Measurements from ENCODE around the gene KRTAP10-2. TPM values are rescaled to one million over a fixed set of nuclear protein-coding genes. Genes with fewer than 3 reads are reported as not detected.
"Not testable (repeated sequence)": the region's sequence is repeated elsewhere in the genome, so short reads cannot be mapped to it uniquely, and the experiment has no call there.

The KRTAP10-2 gene
- total RNA-seq, 1 experiment from 2014 or later, result not detected

DNA sequence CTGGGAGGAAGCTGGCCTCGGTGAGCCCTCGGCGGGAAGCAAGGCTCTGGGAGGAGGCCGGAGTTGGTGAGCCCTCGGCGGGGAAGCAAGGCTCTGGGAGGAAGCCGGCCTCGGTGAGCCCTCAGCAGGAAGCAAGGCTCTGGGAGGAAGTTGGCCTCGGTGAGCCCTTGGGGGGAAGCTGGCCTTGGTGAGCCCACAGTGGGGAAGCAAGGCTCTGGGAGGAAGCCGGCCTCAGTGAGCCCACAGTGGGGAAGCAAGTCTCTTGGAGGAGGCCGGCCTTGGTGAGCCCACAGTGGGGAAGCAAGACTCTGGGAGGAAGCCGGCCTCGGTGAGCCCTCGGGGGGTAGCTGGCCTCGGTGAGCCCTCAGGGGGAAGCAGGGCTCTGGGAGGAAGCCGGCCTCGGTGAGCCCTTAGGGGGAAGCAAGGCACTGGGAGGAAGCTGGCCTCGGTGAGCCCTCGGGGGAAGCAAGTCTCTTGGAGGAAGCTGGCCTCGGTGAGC is 47.4 kb downstream of the KRTAP10-2 start:
- H3K79me2 ChIP-seq (ENCODE audit: insufficient read depth, low read length), result no peaks in the 10 kb centered on the region
- Mint-ChIP-seq H3K27me3 (ENCODE audit: low read depth) (no peaks in the 10 kb centered on the region), H3K27ac (no peak overlapping the region), H3K4me1 (no peaks in the 10 kb centered on the region; a peak in 2 of 4 replicates), H3K36me3 (ENCODE audit: insufficient read depth in 1 of 3, low read depth in 3 of 3) (peaks cover 0 to 2% (median 0%) of the 10 kb centered on the region in 3 experiments; a peak in 2 of 7 replicates), H3K9me3 (no peaks in the 10 kb centered on the region), H3K4me3 (no peak overlapping the region)
- no peak overlapping the region for H4K5ac ChIP-seq (ENCODE audit: insufficient read length, low read depth, low read length)
- H4K8ac ChIP-seq (replicated peaks; ENCODE audit: insufficient read length, low read depth, low read length), result no peak overlapping the region
- H3T11ph ChIP-seq (ENCODE audit: low read length), result no peak overlapping the region
- no peak overlapping the region for H3K4me2 ChIP-seq (ENCODE audit: insufficient read depth, insufficient read length, low read length)
- H3K18ac ChIP-seq (ENCODE audit: insufficient read length, low read depth, low read length), result no peak overlapping the region
- H2AFZ ChIP-seq (ENCODE audit: low read length), result no peak overlapping the region
- no peak overlapping the region for H3K14ac ChIP-seq (ENCODE audit: insufficient read depth, low read length)
- H3K4me1 ChIP-seq (ENCODE audit: insufficient read depth, low read length), result no peaks in the 10 kb centered on the region
- no peak overlapping the region for H4K91ac ChIP-seq (ENCODE audit: insufficient read length, low read depth, low read length)
- H2BK5ac ChIP-seq (ENCODE audit: insufficient read length, low read length), result no peak overlapping the region
- H2AK5ac ChIP-seq (ENCODE audit: insufficient read length, low read length), result no peak overlapping the region
- peaks cover 5% of the 10 kb centered on the region for H4K20me1 ChIP-seq (ENCODE audit: control insufficient read depth, insufficient read depth, insufficient read length)
- H3K23me2 ChIP-seq (ENCODE audit: insufficient read length, low read depth, low read length, poor library complexity, severe bottlenecking), result no peaks in the 10 kb centered on the region
- no peak overlapping the region for H3K9ac ChIP-seq (ENCODE audit: extremely low read depth, insufficient read length, low read length)
- no peak overlapping the region for H2BK120ac ChIP-seq (ENCODE audit: low read depth, low read length, poor library complexity, severe bottlenecking)
- H3K56ac ChIP-seq (ENCODE audit: insufficient read length, low read depth, low read length), result no peak overlapping the region
- no peak overlapping the region for H3K4ac ChIP-seq (ENCODE audit: low read depth, low read length)
- H3K23ac ChIP-seq (ENCODE audit: insufficient read length, low read depth, low read length), result no peak overlapping the region
- no peak overlapping the region for H2BK12ac ChIP-seq (ENCODE audit: insufficient read length, low read depth, low read length)
- no peak overlapping the region for H3K27ac ChIP-seq (ENCODE audit: insufficient read length, low read depth, low read length)
- DNase-seq, result no peak
- H3K9me3 ChIP-seq (ENCODE audit: control insufficient read depth, low read depth, low read length), result no peaks in the 10 kb centered on the region
- whole genome bisulfite sequencing (ENCODE audit: extremely low coverage, insufficient read length, low lambda C conversion rate), result no CpG with 5 or more reads among the region's 20 CpGs
- no peaks in the 10 kb centered on the region for H3K27me3 ChIP-seq (ENCODE audit: insufficient read depth, low read length)
- no peak overlapping the region for H2BK15ac ChIP-seq (ENCODE audit: low read depth, low read length)
- H3K79me1 ChIP-seq (ENCODE audit: insufficient read depth, low read depth, low read length, poor library complexity, severe bottlenecking), result no peaks in the 10 kb centered on the region
- H2BK20ac ChIP-seq (ENCODE audit: low read depth, low read length, poor library complexity, severe bottlenecking), result no peak overlapping the region
- TF ChIP-seq, protein P1, sequence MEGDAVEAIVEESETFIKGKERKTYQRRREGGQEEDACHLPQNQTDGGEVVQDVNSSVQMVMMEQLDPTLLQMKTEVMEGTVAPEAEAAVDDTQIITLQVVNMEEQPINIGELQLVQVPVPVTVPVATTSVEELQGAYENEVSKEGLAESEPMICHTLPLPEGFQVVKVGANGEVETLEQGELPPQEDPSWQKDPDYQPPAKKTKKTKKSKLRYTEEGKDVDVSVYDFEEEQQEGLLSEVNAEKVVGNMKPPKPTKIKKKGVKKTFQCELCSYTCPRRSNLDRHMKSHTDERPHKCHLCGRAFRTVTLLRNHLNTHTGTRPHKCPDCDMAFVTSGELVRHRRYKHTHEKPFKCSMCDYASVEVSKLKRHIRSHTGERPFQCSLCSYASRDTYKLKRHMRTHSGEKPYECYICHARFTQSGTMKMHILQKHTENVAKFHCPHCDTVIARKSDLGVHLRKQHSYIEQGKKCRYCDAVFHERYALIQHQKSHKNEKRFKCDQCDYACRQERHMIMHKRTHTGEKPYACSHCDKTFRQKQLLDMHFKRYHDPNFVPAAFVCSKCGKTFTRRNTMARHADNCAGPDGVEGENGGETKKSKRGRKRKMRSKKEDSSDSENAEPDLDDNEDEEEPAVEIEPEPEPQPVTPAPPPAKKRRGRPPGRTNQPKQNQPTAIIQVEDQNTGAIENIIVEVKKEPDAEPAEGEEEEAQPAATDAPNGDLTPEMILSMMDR (conservative IDR thresholded peaks at IDR 0.05), result no peak

DNA sequence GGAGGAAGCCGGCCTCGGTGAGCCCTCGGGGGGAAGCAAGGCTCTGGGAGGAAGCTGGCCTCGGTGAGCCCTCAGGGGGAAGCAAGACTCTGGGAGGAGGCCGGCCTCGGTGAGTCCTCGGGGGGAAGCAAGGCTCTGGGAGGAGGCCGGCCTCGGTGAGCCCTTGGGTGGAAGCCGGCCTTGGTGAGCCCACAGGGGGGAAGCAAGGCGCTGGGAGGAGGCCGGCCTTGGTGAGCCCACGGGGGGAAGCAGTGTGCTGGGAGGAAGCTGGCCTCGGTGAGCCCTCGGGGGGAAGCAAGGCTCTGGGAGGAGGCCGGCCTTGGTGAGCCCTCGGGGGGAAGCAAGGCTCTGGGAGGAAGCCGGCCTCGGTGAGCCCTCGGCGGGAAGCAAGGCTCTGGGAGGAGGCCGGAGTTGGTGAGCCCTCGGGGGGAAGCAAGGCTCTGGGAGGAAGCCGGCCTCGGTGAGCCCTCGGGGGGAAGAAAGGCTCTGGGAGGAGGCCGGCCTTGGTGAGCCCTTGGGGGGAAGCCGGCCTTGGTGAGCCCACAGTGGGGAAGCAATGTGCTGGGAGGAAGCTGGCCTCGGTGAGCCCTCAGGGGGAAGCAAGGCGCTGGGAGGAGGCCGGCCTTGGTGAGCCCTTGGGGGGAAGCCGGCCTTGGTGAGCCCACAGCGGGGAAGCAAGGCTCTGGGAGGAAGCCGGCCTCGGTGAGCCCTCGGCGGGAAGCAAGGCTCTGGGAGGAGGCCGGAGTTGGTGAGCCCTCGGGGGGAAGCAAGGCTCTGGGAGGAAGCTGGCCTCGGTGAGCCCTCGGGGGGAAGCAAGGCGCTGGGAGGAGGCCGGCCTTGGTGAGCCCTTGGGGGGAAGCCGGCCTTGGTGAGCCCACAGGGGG is 48.1 kb downstream of the KRTAP10-2 start:
- H3K14ac ChIP-seq (ENCODE audit: insufficient read depth, low read length); H2BK12ac ChIP-seq (ENCODE audit: insufficient read length, low read depth, low read length); H4K91ac ChIP-seq (ENCODE audit: insufficient read length, low read depth, low read length); H3K23ac ChIP-seq (ENCODE audit: insufficient read length, low read depth, low read length); H3K9ac ChIP-seq (ENCODE audit: extremely low read depth, insufficient read length, low read length); H3K4me3 Mint-ChIP-seq; H2AK5ac ChIP-seq (ENCODE audit: insufficient read length, low read length); H3K79me1 ChIP-seq (ENCODE audit: insufficient read depth, low read depth, low read length, poor library complexity, severe bottlenecking); H3K27ac Mint-ChIP-seq; H3K4me1 ChIP-seq (ENCODE audit: insufficient read depth, low read length); H2BK120ac ChIP-seq (ENCODE audit: low read depth, low read length, poor library complexity, severe bottlenecking); H2BK5ac ChIP-seq (ENCODE audit: insufficient read length, low read length); H3K9me3 ChIP-seq (ENCODE audit: control insufficient read depth, low read depth, low read length); H3K79me2 ChIP-seq (ENCODE audit: insufficient read depth, low read length); H3T11ph ChIP-seq (ENCODE audit: low read length); H3K27me3 ChIP-seq (ENCODE audit: insufficient read depth, low read length); H3K9me3 Mint-ChIP-seq; H3K27me3 Mint-ChIP-seq (ENCODE audit: low read depth); H3K36me3 Mint-ChIP-seq (ENCODE audit: insufficient read depth in 1 of 3, low read depth in 3 of 3); H2BK20ac ChIP-seq (ENCODE audit: low read depth, low read length, poor library complexity, severe bottlenecking); H4K20me1 ChIP-seq (ENCODE audit: control insufficient read depth, insufficient read depth, insufficient read length); H3K23me2 ChIP-seq (ENCODE audit: insufficient read length, low read depth, low read length, poor library complexity, severe bottlenecking); H3K18ac ChIP-seq (ENCODE audit: insufficient read length, low read depth, low read length); H2AFZ ChIP-seq (ENCODE audit: low read length); H3K4me2 ChIP-seq (ENCODE audit: insufficient read depth, insufficient read length, low read length); H3K27ac ChIP-seq (ENCODE audit: insufficient read length, low read depth, low read length); DNase-seq; H2BK15ac ChIP-seq (ENCODE audit: low read depth, low read length); H3K4me1 Mint-ChIP-seq; H3K4ac ChIP-seq (ENCODE audit: low read depth, low read length); H3K56ac ChIP-seq (ENCODE audit: insufficient read length, low read depth, low read length); H4K8ac ChIP-seq (replicated peaks; ENCODE audit: insufficient read length, low read depth, low read length); H4K5ac ChIP-seq (ENCODE audit: insufficient read length, low read depth, low read length): not testable (repeated sequence)
- no CpG with 5 or more reads among the region's 44 CpGs for WGBS (ENCODE audit: extremely low coverage, insufficient read length, low lambda C conversion rate)
